ENCODE results near the gene NBEAL2. TPM values are rescaled to one million over a fixed set of nuclear protein-coding genes. Genes with fewer than 3 reads are reported as not detected.
A peak's percentile ranks its signal among the peaks of the same experiment; 100 is the strongest.

The NBEAL2 gene
- total and polyA plus RNA-seq, 2 of the 8 experiments (the other 6 are each of a cell fraction or from before 2014, with no cell fraction given), result 27.3 to 46.9 TPM

GRCh38 chr3:46935168-46935858 is 44.2 kb upstream of the NBEAL2 start:
- no peak overlapping the region for H3K9ac ChIP-seq (replicated peaks in 1 of 4; ENCODE audit: extremely low read depth in 1 of 4, low read depth in 3 of 4, low read length in 3 of 4)
- H3K27ac ChIP-seq (ENCODE audit: low read depth, low read length), result peak overlapping the region; percentile 53; the same call in 1 of the 2 replicates
- H4K20me1 ChIP-seq (replicated peaks in 1 of 2; ENCODE audit: control insufficient read depth in 1 of 2, insufficient read depth in 2 of 2, low read length in 2 of 2), result peaks cover 13 to 28% of the 10 kb centered on the region in 2 experiments
- no peak for TF ChIP-seq CBX5 (IDR thresholded peaks at IDR 0.05; ENCODE audit: low read depth, low read length)
- no peak for TF ChIP-seq EZH2 (IDR thresholded peaks at IDR 0.05; ENCODE audit: low read depth, low read length, severe bottlenecking)
- no peak for TF ChIP-seq CREB1 (IDR thresholded peaks at IDR 0.05)
- peak; percentile 67; the same call in 1 of the 2 replicates for TF ChIP-seq SP1 (IDR thresholded peaks at IDR 0.05; ENCODE audit: low read depth, low read length)
- no peak for TF ChIP-seq POU5F1 (IDR thresholded peaks at IDR 0.05; ENCODE audit: low read depth, low read length)
- no peak for TF ChIP-seq CBX8 (IDR thresholded peaks at IDR 0.05; ENCODE audit: borderline replicate concordance, low read depth, low read length)
- no peak for TF ChIP-seq SIX5 (IDR thresholded peaks at IDR 0.05; ENCODE audit: low read depth, low read length)
- no peak for TF ChIP-seq KDM5A (IDR thresholded peaks at IDR 0.05; ENCODE audit: low read length)
- no peak for TF ChIP-seq ZNF274 (IDR thresholded peaks at IDR 0.05; ENCODE audit: borderline replicate concordance, extremely low read depth, low read length)
- TF ChIP-seq TEAD4 (IDR thresholded peaks at IDR 0.05; ENCODE audit: low read depth, low read length), result peak; percentile 97
- 0 out of 2 replicates have a peak, but pooled peaks have one; percentile 49 for TF ChIP-seq YY1 (IDR thresholded peaks at IDR 0.05; ENCODE audit: low read depth, low read length)
- no peak for TF ChIP-seq RNF2 (IDR thresholded peaks at IDR 0.05; ENCODE audit: borderline replicate concordance, low read depth, low read length, missing control alignments, poor library complexity, severe bottlenecking)

More at GRCh38 chr3:46935168-46935858, 44.2 kb upstream of the NBEAL2 start:
- no peaks in the 10 kb centered on the region for H3K23me2 ChIP-seq (ENCODE audit: low read depth, low read length)
- H3K36me3 ChIP-seq (ENCODE audit: control insufficient read depth in 2 of 4, insufficient read depth in 4 of 4, low read length in 3 of 4), result peaks cover 2 to 15% (median 3%) of the 10 kb centered on the region in 4 experiments; a peak in 6 of 8 replicates
- no peak overlapping the region for H4K5ac ChIP-seq (ENCODE audit: insufficient read length, low read depth, low read length)
- H3K14ac ChIP-seq (ENCODE audit: insufficient read length), result no peak overlapping the region
- FAIRE-seq (peak; percentile 91), DNase-seq (ENCODE audit: low read depth in 1 of 2, low spot score in 2 of 2) (peak in 1 of 2 experiments; percentile 64)
- no peak overlapping the region for H3K23ac ChIP-seq (ENCODE audit: insufficient read length)
- H3K18ac ChIP-seq (ENCODE audit: extremely low read depth, low read length), result no peak overlapping the region; the same call in 1 of the 2 replicates
- H2BK120ac ChIP-seq (replicated peaks; ENCODE audit: low read depth, low read length), result no peak overlapping the region
- H2BK12ac ChIP-seq (ENCODE audit: low read depth, low read length), result peak overlapping the region; percentile 68; the same call in 1 of the 2 replicates
- H3K79me1 ChIP-seq (ENCODE audit: low read depth, low read length), result peaks cover 18% of the 10 kb centered on the region
- peak overlapping the region; percentile 36; the same call in 1 of the 2 replicates for H4K8ac ChIP-seq (ENCODE audit: extremely low read depth, insufficient read depth, low read length)
- H2BK15ac ChIP-seq (ENCODE audit: low read length), result 0 out of 2 replicates have a peak overlapping the region, but pooled peaks have one; percentile 8
- 79% methylated on average over 7 of the region's 7 CpGs; no CpG with 5 or more reads in 1 of the 2 experiments for WGBS, 2 experiments (ENCODE audit: extremely low coverage in 1 of 2, insufficient coverage in 1 of 2, insufficient read length in 1 of 2, insufficient replicate concordance in 2 of 2, low coverage in 1 of 2, low lambda C conversion rate in 2 of 2, missing lambda C conversion rate in 1 of 2)
- no peak overlapping the region for H4K91ac ChIP-seq (replicated peaks; ENCODE audit: insufficient read length, low read length)
- peaks cover 4 to 14% (median 10%) of the 10 kb centered on the region in 4 experiments; a peak in 6 of 7 replicates for H3K4me1 ChIP-seq (replicated peaks in 1 of 4; ENCODE audit: control insufficient read depth in 3 of 4, insufficient read depth in 4 of 4, low read length in 3 of 4)
- H3K9me3 ChIP-seq (ENCODE audit: insufficient read depth in 2 of 2, low read depth in 1 of 2, low read length in 1 of 2), result no peaks in the 10 kb centered on the region
- POLR2A ChIA-PET (ENCODE audit: partially characterized antibody), result interaction anchor here (0.8 to 1.6 kb wide), 5 partner anchors 9 to 229 kb away, joined by 3 to 4 read pairs (median 4); partner anchors contain the start of genes NBEAL2 and SETD2
- peak overlapping the region; percentile 78 for H2BK5ac ChIP-seq (ENCODE audit: low read depth, low read length)
- H3K79me2 ChIP-seq (ENCODE audit: control insufficient read depth in 1 of 2, insufficient read depth in 2 of 2, low read length in 2 of 2), result peaks cover 0 to 48% of the 10 kb centered on the region in 2 experiments; a peak in 1 of 4 replicates
- H2AFZ ChIP-seq (ENCODE audit: low read length), result no peak overlapping the region
- H3K4me3 ChIP-seq (ENCODE audit: extremely low read depth in 1 of 4, insufficient read depth in 2 of 4, low read depth in 3 of 4, low read length in 4 of 4), result 0 out of 8 replicates have a peak overlapping the region, but pooled peaks of 1 of the 4 experiments have one; percentile 17
- H3K4me2 ChIP-seq (ENCODE audit: insufficient read depth in 1 of 2, low read depth in 2 of 2, low read length in 2 of 2), result 0 out of 4 replicates have a peak overlapping the region, but pooled peaks of 1 of the 2 experiments have one; percentile 4
- CTCF ChIA-PET (ENCODE audit: partially characterized antibody), result interaction anchor here (0.7 to 11.0 kb wide), 26 partner anchors 8 to 436 kb away, joined by 3 to 99 read pairs (median 4); partner anchors contain the start of gene NBEAL2
- no peak overlapping the region for H3K56ac ChIP-seq (replicated peaks; ENCODE audit: insufficient read length, low read depth, low read length)
- H3K4ac ChIP-seq (replicated peaks; ENCODE audit: insufficient read length, low read depth, low read length), result no peak overlapping the region
- H3K27me3 ChIP-seq (replicated peaks in 1 of 4; ENCODE audit: control insufficient read depth in 3 of 4, extremely low read depth in 1 of 4, insufficient read depth in 3 of 4, low read length in 3 of 4), result no peaks in the 10 kb centered on the region
- H2BK20ac ChIP-seq (ENCODE audit: low read length), result no peak overlapping the region
- H2AK5ac ChIP-seq (ENCODE audit: low read depth, low read length), result no peak overlapping the region
